ENCODE measurements around the gene SCNN1A. TPM values are rescaled to one million over a fixed set of nuclear protein-coding genes. Genes with fewer than 3 reads are reported as not detected.
"Not testable (repeated sequence)": the region's sequence is repeated elsewhere in the genome, so short reads cannot be mapped to it uniquely, and the experiment has no call there.

Gene SCNN1A
- total RNA-seq, 4 donors from 2014 or later = 88.9 to 266 (median 111) TPM

DNA sequence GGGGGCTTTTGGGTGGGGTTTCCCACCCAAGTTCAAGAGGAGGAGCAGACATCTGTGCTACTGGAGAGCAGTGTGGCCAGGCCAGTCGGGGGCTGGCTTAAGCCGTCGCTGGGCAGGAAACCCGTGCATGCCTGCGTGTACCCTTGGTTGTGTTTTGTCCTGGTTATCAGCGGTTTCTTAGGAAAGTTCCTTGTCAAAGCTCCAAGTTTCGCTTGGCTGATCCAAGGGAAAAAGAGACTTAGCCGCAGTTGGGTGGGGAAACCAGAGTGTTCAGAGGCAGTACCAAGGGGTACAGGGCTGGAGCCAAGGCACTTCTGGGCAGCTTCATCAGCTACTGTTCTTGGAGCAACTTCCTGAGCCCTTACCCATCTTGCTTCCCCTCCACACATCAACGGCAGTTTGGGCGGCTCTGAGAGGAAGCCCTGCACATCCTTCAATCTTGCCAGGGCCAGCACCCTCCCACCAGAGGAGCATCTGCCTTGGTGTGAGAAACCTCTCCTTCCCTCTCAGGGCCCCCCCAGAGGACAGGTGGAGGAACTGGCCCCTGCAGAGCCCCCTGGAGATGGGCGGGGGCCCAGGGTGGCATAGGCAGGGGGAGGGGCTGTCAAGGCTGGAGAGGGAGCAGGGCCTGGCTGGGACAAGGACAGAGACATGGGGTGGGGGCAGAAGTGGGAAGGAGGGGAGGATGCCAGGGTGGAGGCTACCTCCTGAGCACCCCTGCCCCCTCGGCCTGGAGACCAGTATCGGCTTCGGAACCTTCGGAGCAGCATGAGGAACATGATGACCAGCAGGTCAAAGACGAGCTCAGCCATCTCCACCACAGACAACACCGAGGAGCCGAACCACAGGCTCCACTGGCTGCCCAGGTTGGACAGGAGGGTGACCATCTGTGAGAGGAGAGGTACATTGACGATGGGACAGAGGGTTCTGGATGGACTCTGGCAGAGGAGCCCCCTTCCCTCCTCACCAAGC, 27.7 kb downstream of the SCNN1A start:
- peaks cover 32 to 62% (median 48%) of the 10 kb centered on the region in 3 donors for H3K4me1 ChIP-seq
- WGBS, 2 donors = 36 to 46% methylated on average over 10 to 15 of the region's 19 CpGs
- H3K9me3 ChIP-seq = no peaks in the 10 kb centered on the region
- H3K27me3 ChIP-seq = no peaks in the 10 kb centered on the region
- H3K27ac ChIP-seq = peak overlapping the region; percentile 44 to 95 (median 84)
- intact Hi-C loops (cut with DNase I) = no loop called here
- peak overlapping the region in 1 of 4 donors; percentile 29 for H3K4me3 ChIP-seq
- peaks cover 0 to 57% (median 0%) of the 10 kb centered on the region in 3 donors for H3K36me3 ChIP-seq
- DNase-seq = no peak
- peak in 1 of 4 donors; percentile 42 for TF ChIP-seq POLR2A (IDR thresholded peaks at IDR 0.05)
- TF ChIP-seq CTCF (IDR thresholded peaks at IDR 0.05) = no peak

DNA sequence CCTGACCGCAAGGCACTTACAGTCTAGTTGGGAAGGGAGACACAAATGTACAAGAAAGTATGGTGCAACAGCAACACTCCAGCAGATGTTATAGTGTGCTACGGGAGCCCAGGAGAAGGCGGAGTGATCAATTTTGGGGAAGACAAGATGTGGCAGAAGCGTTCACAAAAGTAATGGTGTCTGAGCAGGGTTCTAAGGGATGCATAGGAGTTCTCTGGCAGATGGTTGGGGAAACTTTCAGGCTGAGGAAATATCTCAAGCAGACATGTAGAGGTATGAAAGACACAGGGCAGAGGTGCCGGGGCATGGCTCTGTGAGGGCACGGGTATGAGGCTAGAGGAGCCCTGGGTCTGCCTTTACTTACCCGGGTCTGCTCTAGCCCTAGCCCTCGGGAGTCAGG, 28.4 kb downstream of the SCNN1A start:
- Histone ChIP-seq H3K9me3 (no peaks in the 10 kb centered on the region), H3K27ac (peak overlapping the region; percentile 44 to 95 (median 84)), H3K36me3 (peaks cover 0 to 52% (median 0%) of the 10 kb centered on the region in 3 donors), H3K4me3 (peak overlapping the region in 1 of 4 donors; percentile 29), H3K27me3 (no peaks in the 10 kb centered on the region), H3K4me1 (peaks cover 33 to 64% (median 54%) of the 10 kb centered on the region in 3 donors)
- TF ChIP-seq CTCF (IDR thresholded peaks at IDR 0.05) = no peak
- no peak for TF ChIP-seq POLR2A (IDR thresholded peaks at IDR 0.05)
- 79 to 84% methylated on average over 7 to 8 of the region's 8 CpGs for WGBS, 2 donors
- intact Hi-C loops (cut with DNase I) = no loop called here
- no peak for DNase-seq

DNA sequence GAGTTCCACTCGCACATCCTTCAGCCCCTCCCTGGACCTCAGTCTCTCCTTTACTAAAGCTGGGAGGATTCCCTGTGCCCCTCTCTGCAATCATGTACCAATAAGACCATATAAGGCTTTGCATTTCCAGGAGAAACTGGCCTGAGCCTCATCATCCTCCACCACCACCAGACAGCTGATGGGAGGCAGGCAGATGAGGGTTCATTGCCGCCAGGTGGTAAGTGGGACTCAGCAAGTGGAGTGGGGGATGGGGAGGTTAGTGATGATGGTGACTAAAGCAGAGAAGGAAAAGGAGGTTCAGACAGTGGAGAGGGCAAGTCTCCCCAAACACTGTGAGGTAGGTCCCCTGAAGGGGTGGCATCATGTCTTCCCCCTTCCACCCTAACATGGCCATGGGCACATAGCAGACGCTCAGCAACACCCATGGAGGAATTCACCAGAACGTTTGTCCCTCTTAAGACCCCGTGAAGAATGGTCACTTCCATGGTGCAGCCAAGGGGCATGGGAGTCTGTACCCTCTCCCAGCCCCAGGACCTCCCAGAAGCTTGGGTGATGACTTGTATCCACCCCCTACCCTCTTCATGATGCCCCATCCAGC, 29.0 kb downstream of the SCNN1A start:
- TF ChIP-seq POLR2A (IDR thresholded peaks at IDR 0.05) (no peak), CTCF (IDR thresholded peaks at IDR 0.05) (no peak)
- H3K4me1 ChIP-seq = peaks cover 34 to 64% (median 54%) of the 10 kb centered on the region in 3 donors
- no peak for DNase-seq

DNA sequence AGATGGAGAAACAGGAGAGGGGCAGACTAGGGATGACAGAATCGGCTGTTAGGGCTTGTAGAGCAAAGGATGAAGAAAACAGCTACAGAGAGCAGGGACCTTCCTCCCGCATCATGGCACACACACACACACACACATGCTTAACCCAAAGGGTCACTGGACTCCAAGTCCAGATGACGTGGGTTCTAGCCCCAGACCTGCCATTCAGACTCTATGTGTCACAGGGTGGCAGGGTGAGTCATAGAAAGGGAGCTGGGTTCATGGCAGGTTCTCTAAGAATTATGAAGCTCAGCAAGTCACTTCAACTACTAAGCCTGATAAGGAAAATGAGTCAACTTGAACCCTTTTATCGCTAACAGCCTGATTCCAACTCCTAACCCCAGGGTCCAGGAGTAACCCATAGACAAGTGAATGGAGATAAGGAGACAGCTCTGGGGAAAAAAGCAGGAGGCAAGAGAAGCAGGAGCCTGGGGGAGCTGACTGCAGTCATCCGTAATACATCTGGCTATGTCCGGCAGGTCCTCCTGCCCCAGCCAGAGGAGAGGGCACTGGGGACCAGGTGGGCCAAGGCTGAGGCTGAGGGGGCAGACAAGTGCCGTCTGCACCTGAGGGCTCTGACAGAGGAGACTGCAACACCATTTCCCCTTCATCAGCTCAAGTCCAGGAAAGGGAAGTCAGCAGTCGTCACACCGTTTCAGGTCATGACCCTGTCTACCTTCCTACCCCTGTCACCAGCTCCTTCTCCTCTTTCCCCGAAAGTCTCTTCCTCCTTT, 29.9 kb downstream of the SCNN1A start:
- DNase-seq = no peak
- TF ChIP-seq CTCF (IDR thresholded peaks at IDR 0.05) = no peak
- no peaks in the 10 kb centered on the region for H3K27me3 ChIP-seq
- intact Hi-C loops (cut with DNase I) = no loop called here
- H3K36me3 ChIP-seq = peaks cover 0 to 38% (median 0%) of the 10 kb centered on the region in 3 donors
- peak overlapping the region; percentile 70 to 95 (median 84) for H3K27ac ChIP-seq
- 48 to 54% methylated on average over 9 of the region's 10 CpGs for WGBS, 2 donors
- no peak overlapping the region for H3K4me3 ChIP-seq
- H3K4me1 ChIP-seq = peaks cover 34 to 64% (median 54%) of the 10 kb centered on the region in 3 donors
- H3K9me3 ChIP-seq = no peaks in the 10 kb centered on the region

More for the DNA sequence above, 29.0 kb downstream of the SCNN1A start:
- Histone ChIP-seq H3K4me3 (no peak overlapping the region), H3K27ac (peak overlapping the region; percentile 70 to 95 (median 84)), H3K9me3 (no peaks in the 10 kb centered on the region), H3K36me3 (peaks cover 0 to 46% (median 0%) of the 10 kb centered on the region in 3 donors), H3K27me3 (no peaks in the 10 kb centered on the region)
- intact Hi-C loops (cut with DNase I) = no loop called here
- 80 to 85% methylated on average over 4 to 5 of the region's 5 CpGs for WGBS, 2 donors

DNA sequence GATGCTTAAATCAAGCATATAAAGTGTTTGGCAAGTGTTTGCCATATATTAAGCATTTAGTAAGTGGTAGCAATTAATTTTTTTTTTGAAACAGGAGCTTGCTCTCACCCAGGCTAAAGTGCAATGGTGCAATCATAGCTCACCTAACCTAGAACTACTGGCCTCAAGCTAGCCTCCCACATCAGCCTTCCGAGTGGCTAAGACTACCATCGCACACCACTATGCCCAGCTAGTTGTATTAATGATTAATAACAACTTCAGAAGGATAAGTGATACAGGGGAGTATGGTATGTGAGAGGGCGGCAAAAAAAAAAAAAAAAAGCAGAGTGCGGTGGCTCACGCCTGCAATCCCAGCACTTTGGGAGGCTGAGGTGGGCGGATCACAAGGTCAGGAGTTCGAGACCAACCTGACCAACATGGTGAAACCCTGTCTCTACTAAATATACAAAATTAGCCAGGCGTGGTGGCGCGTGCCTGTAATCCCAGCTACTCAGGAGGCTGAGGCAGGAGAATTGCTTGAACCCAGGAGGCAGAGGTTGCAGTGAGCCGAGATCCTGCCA, 31.2 kb downstream of the SCNN1A start:
- DNase-seq; H3K27me3 ChIP-seq; intact Hi-C loops (cut with DNase I); H3K4me3 ChIP-seq; H3K9me3 ChIP-seq: not testable (repeated sequence)
- peak overlapping the region in 3 of 4 donors; percentile 95 to 100 (median 97) for H3K27ac ChIP-seq
- H3K36me3 ChIP-seq = peaks cover 0 to 29% (median 0%) of the 10 kb centered on the region in 3 donors
- H3K4me1 ChIP-seq = peaks cover 42 to 75% (median 56%) of the 10 kb centered on the region in 3 donors
- WGBS, 2 donors = 94 to 96% methylated on average over 9 to 11 of the region's 11 CpGs
